Head of caudate nucleus (tissue), 42 donors: ENCODE results near the gene AKR7A3.

ENCODE experiments used
- DNase-seq, 42 donors: peaks; one replicate each; pipeline versions ENCODE4 v3.0.0 to v3.0.0-alpha.2; 2020 to 2021; ENCODE audit warnings: mixed read lengths in 7 of 42
- intact Hi-C: fragments of 100-400 bp; cut with DNase I; formaldehyde crosslinking; loops from one replicate; pipeline ENCODE4 v1.15.0; 2022

The AKR7A3 gene

GRCh38 chr1:19322481-19322880, 33.9 kb upstream of the AKR7A3 start:
- intact Hi-C loops = no loop called here
- no peak for DNase-seq

- intact Hi-C loops = no loop called here
- DNase-seq = no peak
Measured at GRCh38 chr1:19321071-19321470, 32.5 kb upstream of the AKR7A3 start.

- intact Hi-C loops = no loop called here
- no peak for DNase-seq
Measured at GRCh38 chr1:19319196-19319595, 30.6 kb upstream of the AKR7A3 start.

GRCh38 chr1:19317126-19317910, 28.7 kb upstream of the AKR7A3 start:
- intact Hi-C loops = no loop called here
- peak in 18 of 42 donors; percentile 8 to 76 (median 38) for DNase-seq

- intact Hi-C loops = no loop called here
- no peak for DNase-seq
Measured at GRCh38 chr1:19315378-19316198, 27.0 kb upstream of the AKR7A3 start.

GRCh38 chr1:19313961-19314882, 25.7 kb upstream of the AKR7A3 start:
- intact Hi-C loops = loop anchor here (5.0 kb wide), 1 partner anchor 62 kb away; the partner anchor contains the start of genes EMC1 and MRTO4
- DNase-seq = peak in 1 of 42 donors; percentile 10

GRCh38 chr1:19313636-19313959, 25.0 kb upstream of the AKR7A3 start:
- DNase-seq = peak in 1 of 42 donors; percentile 3
- intact Hi-C loops = loop anchor here (5.0 kb wide), 1 partner anchor 61 kb away; the partner anchor contains the start of genes EMC1 and MRTO4

- peak in 7 of 42 donors; percentile 21 to 48 (median 29) for DNase-seq
- intact Hi-C loops = loop anchor here (5.0 kb wide), 1 partner anchor 61 kb away; the partner anchor contains the start of genes EMC1 and MRTO4
Measured at GRCh38 chr1:19312782-19313635, 24.4 kb upstream of the AKR7A3 start.

GRCh38 chr1:19311931-19312781, 23.6 kb upstream of the AKR7A3 start, which contains the start of the genes AKR7A2 and SLC66A1:
TSS of gene AKR7A2 (minus strand) at chr1:19312144. CDS start at chr1:19312124, 20 bp downstream.
TSS of gene SLC66A1 (plus strand) at chr1:19312326. CDS start at chr1:19317678, 5,352 bp downstream.
- peak; percentile 76 to 98 (median 94) for DNase-seq
- intact Hi-C loops = loop anchor here (5.0 kb wide), 1 partner anchor 60 kb away; the partner anchor contains the start of genes EMC1 and MRTO4

- intact Hi-C loops = loop anchor here (5.0 kb wide), 1 partner anchor 59 kb away; the partner anchor contains the start of genes EMC1 and MRTO4
- peak in 25 of 42 donors; percentile 16 to 61 (median 39) for DNase-seq
Measured at GRCh38 chr1:19311503-19311930, 22.9 kb upstream of the AKR7A3 start.

GRCh38 chr1:19310720-19311502, 22.3 kb upstream of the AKR7A3 start:
- intact Hi-C loops = loop anchor here (5.0 kb wide), 1 partner anchor 59 kb away; the partner anchor contains the start of genes EMC1 and MRTO4
- peak in 2 of 42 donors; percentile 15 to 21 for DNase-seq

GRCh38 chr1:19310061-19310460, 21.5 kb upstream of the AKR7A3 start:
- intact Hi-C loops = loop anchor here (5.0 kb wide), 1 partner anchor 58 kb away; the partner anchor contains the start of genes EMC1 and MRTO4
- DNase-seq = peak in 1 of 42 donors; percentile 26

GRCh38 chr1:19309123-19309813, 20.7 kb upstream of the AKR7A3 start:
- peak in 1 of 42 donors; percentile 3 for DNase-seq
- intact Hi-C loops = no loop called here

GRCh38 chr1:19308509-19308907, 19.9 kb upstream of the AKR7A3 start:
- intact Hi-C loops = no loop called here
- peak in 1 of 42 donors; percentile 17 for DNase-seq
